ENCODE results near the gene SLC25A15.
"Not testable (repeated sequence)": the region's sequence is repeated elsewhere in the genome, so short reads cannot be mapped to it uniquely, and the experiment has no call there.

The SLC25A15 gene

GRCh38 chr13:40812724-40813445 is 23.5 kb downstream of the SLC25A15 start:
- H3K27me3 Mint-ChIP-seq: no peaks in the 10 kb centered on the region
- H3K4me3 Mint-ChIP-seq: no peak overlapping the region
- peaks cover 22% of the 10 kb centered on the region for H3K4me1 Mint-ChIP-seq (ENCODE audit: low read depth)
- no peaks in the 10 kb centered on the region for H3K9me3 Mint-ChIP-seq
- H3K27ac Mint-ChIP-seq: no peak overlapping the region
- intact Hi-C loops (cut with micrococcal nuclease): no loop called here
- peaks cover 6% of the 10 kb centered on the region for H3K36me3 Mint-ChIP-seq (ENCODE audit: low read depth)

GRCh38 chr13:40813667-40814454 is 24.4 kb downstream of the SLC25A15 start:
- Mint-ChIP-seq H3K4me3 (no peak overlapping the region), H3K36me3 (ENCODE audit: low read depth) (peaks cover 4% of the 10 kb centered on the region)

GRCh38 chr13:40814803-40815202 is 25.4 kb downstream of the SLC25A15 start:
- H3K4me1 Mint-ChIP-seq (ENCODE audit: low read depth): peaks cover 22% of the 10 kb centered on the region
- no peak overlapping the region for H3K4me3 Mint-ChIP-seq
- intact Hi-C loops (cut with micrococcal nuclease): loop anchor here (2.0 kb wide), 1 partner anchor 38 kb away; no protein-coding TSS in a partner anchor
- no peak overlapping the region for H3K27ac Mint-ChIP-seq
- H3K36me3 Mint-ChIP-seq (ENCODE audit: low read depth): no peaks in the 10 kb centered on the region
- H3K27me3 Mint-ChIP-seq: no peaks in the 10 kb centered on the region
- H3K9me3 Mint-ChIP-seq: no peaks in the 10 kb centered on the region

More at GRCh38 chr13:40813667-40814454, 24.4 kb downstream of the SLC25A15 start:
- Mint-ChIP-seq H3K4me1 (ENCODE audit: low read depth) (peaks cover 22% of the 10 kb centered on the region), H3K27ac (no peak overlapping the region), H3K27me3 (no peaks in the 10 kb centered on the region), H3K9me3 (no peaks in the 10 kb centered on the region)
- intact Hi-C loops (cut with micrococcal nuclease): loop anchor here (2.0 kb wide), 1 partner anchor 37 kb away; no protein-coding TSS in a partner anchor

- peaks cover 4% of the 10 kb centered on the region for H3K4me1 Mint-ChIP-seq (ENCODE audit: low read depth)
- no peak overlapping the region for H3K4me3 Mint-ChIP-seq
- intact Hi-C loops (cut with micrococcal nuclease): no loop called here
- no peak overlapping the region for H3K27ac Mint-ChIP-seq
- no peaks in the 10 kb centered on the region for H3K9me3 Mint-ChIP-seq
- no peaks in the 10 kb centered on the region for H3K27me3 Mint-ChIP-seq
- H3K36me3 Mint-ChIP-seq (ENCODE audit: low read depth): no peaks in the 10 kb centered on the region
These were observed 29.5 kb downstream of the SLC25A15 start for GRCh38 chr13:40818926-40819325.

- Mint-ChIP-seq H3K4me1 (ENCODE audit: low read depth) (no peaks in the 10 kb centered on the region), H3K36me3 (ENCODE audit: low read depth) (no peaks in the 10 kb centered on the region)
- intact Hi-C loops (cut with micrococcal nuclease): no loop called here
These were observed 30.4 kb downstream of the SLC25A15 start for GRCh38 chr13:40819797-40820315.

GRCh38 chr13:40839725-40840124 is 50.3 kb downstream of the SLC25A15 start:
- H3K36me3 Mint-ChIP-seq (ENCODE audit: low read depth); intact Hi-C loops (cut with micrococcal nuclease); H3K9me3 Mint-ChIP-seq; H3K4me3 Mint-ChIP-seq; H3K27me3 Mint-ChIP-seq; H3K27ac Mint-ChIP-seq: not testable (repeated sequence)
- H3K4me1 Mint-ChIP-seq (ENCODE audit: low read depth): peaks cover 20% of the 10 kb centered on the region

More at GRCh38 chr13:40819797-40820315, 30.4 kb downstream of the SLC25A15 start:
- H3K27me3 Mint-ChIP-seq: no peaks in the 10 kb centered on the region
- H3K9me3 Mint-ChIP-seq: no peaks in the 10 kb centered on the region
- H3K4me3 Mint-ChIP-seq: no peak overlapping the region
- H3K27ac Mint-ChIP-seq: no peak overlapping the region

GRCh38 chr13:40840955-40841354 is 51.5 kb downstream of the SLC25A15 start:
- intact Hi-C loops (cut with micrococcal nuclease); H3K27ac Mint-ChIP-seq; H3K27me3 Mint-ChIP-seq; H3K4me3 Mint-ChIP-seq; H3K9me3 Mint-ChIP-seq; H3K36me3 Mint-ChIP-seq (ENCODE audit: low read depth): not testable (repeated sequence)
- peaks cover 20% of the 10 kb centered on the region for H3K4me1 Mint-ChIP-seq (ENCODE audit: low read depth)

Measured in dendritic cell treated with granulocyte-macrophage colony-stimulating factor and Interleukin-4, amounts not matched to agents 40 ng/mL and 50 ng/mL, for 4 days (primary cell).